ENCODE results near the gene ZDHHC8.

Gene ZDHHC8

GRCh38 chr22:20191803-20192202 is 60.2 kb downstream of the ZDHHC8 start:
- no peak overlapping the region for H4K91ac ChIP-seq (ENCODE audit: low read depth, low read length, poor library complexity)
- peaks cover 3% of the 10 kb centered on the region for H3K79me1 ChIP-seq (ENCODE audit: low read depth, low read length)
- H3K4me3 ChIP-seq (ENCODE audit: low read length in 2 of 2) = no peak overlapping the region
- H3K36me3 ChIP-seq (replicated peaks in 1 of 2; ENCODE audit: control insufficient read depth in 2 of 2, insufficient read depth in 2 of 2, low read length in 2 of 2) = no peaks in the 10 kb centered on the region
- no peak for DNase-seq (ENCODE audit: low spot score)
- H3K18ac ChIP-seq (ENCODE audit: low read length) = peak overlapping the region; percentile 78
- H2BK120ac ChIP-seq (ENCODE audit: low read depth, low read length) = no peak overlapping the region
- H3K9me3 ChIP-seq (replicated peaks in 1 of 2; ENCODE audit: control insufficient read depth in 2 of 2, insufficient read depth in 1 of 2, low read depth in 1 of 2, low read length in 2 of 2) = no peaks in the 10 kb centered on the region
- peak overlapping the region; percentile 72 for H3K9ac ChIP-seq (ENCODE audit: low read depth, low read length, poor library complexity)
- no peak overlapping the region for H2BK5ac ChIP-seq (ENCODE audit: low read length)
- H3K27me3 ChIP-seq (ENCODE audit: control insufficient read depth in 3 of 3, insufficient read depth in 3 of 3, low read depth in 1 of 3, low read length in 3 of 3) = peaks cover 0 to 53% (median 0%) of the 10 kb centered on the region in 3 experiments
- H3K27ac ChIP-seq (replicated peaks; ENCODE audit: low read length) = no peak overlapping the region
- H3K14ac ChIP-seq (ENCODE audit: low read length) = peak overlapping the region; percentile 47
- no peak overlapping the region for H2AFZ ChIP-seq (ENCODE audit: low read length)
- H3K4me2 ChIP-seq (ENCODE audit: insufficient read depth, low read length, poor library complexity, severe bottlenecking) = no peak overlapping the region
- H2AK5ac ChIP-seq (ENCODE audit: low read depth, low read length) = peak overlapping the region; percentile 82
- H3K4me1 ChIP-seq (ENCODE audit: control insufficient read depth in 2 of 2, insufficient read depth in 1 of 2, low read depth in 1 of 2, low read length in 2 of 2) = peaks cover 2 to 9% of the 10 kb centered on the region in 2 donors
- H3K23ac ChIP-seq (ENCODE audit: low read depth, low read length, poor library complexity) = peak overlapping the region; percentile 80
- no peak overlapping the region for H2BK12ac ChIP-seq (ENCODE audit: low read length)
- H3K4ac ChIP-seq (ENCODE audit: low read length) = no peak overlapping the region
- H2BK15ac ChIP-seq (ENCODE audit: low read length) = peak overlapping the region; percentile 28
- H4K8ac ChIP-seq (ENCODE audit: low read depth, low read length) = no peak overlapping the region
- WGBS, 2 donors (ENCODE audit: extremely low coverage in 2 of 2, insufficient read length in 2 of 2, insufficient replicate concordance in 1 of 2) = no CpG with 5 or more reads among the region's 8 CpGs

DNA sequence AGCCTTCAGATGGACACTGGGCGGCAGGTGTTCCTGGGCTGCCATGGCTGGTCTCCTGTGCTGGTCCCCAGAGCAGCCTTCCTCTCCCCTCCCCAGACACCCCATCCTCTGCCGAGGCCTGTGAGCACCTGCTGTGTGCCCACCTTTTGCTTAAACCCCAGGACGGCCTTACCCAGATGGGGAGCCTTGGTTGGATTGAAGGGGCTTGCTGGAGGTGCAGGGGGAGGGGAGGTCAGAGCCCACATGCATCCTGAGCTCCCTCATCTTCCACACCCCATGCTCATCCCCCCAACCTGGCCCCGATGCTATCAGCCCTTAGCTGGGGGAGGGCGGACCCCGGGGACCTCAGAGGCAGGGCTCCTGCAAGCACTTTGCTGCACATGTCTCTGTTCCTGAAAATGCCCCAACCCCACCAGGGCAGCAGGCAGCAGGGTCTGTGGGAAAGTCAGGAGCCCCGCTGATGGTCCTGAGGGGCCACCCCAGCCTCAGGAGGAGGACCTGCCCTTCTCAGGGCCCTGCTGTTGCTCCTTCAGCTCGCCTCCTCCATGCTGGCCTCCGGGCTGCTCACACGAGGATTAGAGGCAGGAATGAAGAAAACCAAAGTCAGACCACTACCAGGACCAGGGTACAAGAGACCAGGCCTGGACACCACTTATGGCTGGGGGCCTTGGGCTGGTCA is 60.8 kb downstream of the ZDHHC8 start:
- no peaks in the 10 kb centered on the region for H3K9me3 ChIP-seq (replicated peaks in 1 of 2; ENCODE audit: control insufficient read depth in 2 of 2, insufficient read depth in 1 of 2, low read depth in 1 of 2, low read length in 2 of 2)

DNA sequence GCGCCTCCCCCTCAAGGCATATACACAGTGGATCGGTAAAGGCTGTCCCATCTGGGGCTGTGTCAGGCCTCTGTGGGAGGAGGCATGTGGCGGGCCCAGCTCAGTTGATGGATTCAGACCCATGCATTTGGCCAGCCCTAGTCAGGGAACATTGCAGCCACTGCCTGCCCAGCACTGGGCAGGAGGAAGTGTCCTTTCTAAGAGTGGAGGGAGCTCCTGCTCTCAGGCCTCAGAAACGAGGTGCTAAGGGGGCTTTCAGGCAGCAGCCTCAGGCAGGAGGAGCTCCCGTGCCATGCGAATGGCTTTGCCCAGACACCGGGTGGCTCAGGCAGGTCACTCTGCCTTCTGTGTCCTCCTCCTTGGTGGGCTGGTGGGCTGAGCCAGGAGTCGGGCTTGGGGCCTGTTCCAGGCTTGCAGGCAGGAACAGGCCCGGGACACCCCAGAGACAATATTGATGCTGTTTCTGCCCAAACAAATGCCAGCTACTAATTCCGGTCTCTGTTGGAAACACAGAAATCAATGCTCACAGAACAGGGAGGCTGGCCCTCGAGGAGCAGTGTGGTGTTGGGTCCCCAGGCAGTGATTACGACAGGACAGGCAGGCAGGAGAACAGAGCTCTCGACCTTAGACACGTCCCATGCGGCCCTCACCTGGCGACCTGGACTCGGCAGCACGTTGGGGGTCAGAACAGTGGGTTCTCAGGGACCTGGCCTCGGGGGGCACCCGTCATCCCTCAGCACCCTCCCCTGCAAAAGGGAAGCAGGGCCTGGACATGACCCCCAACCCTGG is 61.6 kb downstream of the ZDHHC8 start:
- Histone ChIP-seq H3K27me3 (ENCODE audit: control insufficient read depth in 3 of 3, insufficient read depth in 3 of 3, low read depth in 1 of 3, low read length in 3 of 3) (peaks cover 0 to 63% (median 2%) of the 10 kb centered on the region in 3 experiments), H3K9ac (ENCODE audit: low read depth, low read length, poor library complexity) (no peak overlapping the region), H3K4me2 (ENCODE audit: insufficient read depth, low read length, poor library complexity, severe bottlenecking) (no peak overlapping the region), H3K4me3 (ENCODE audit: low read length in 2 of 2) (no peak overlapping the region), H2BK12ac (ENCODE audit: low read length) (no peak overlapping the region), H3K79me1 (ENCODE audit: low read depth, low read length) (no peaks in the 10 kb centered on the region), H4K91ac (ENCODE audit: low read depth, low read length, poor library complexity) (no peak overlapping the region), H2BK120ac (ENCODE audit: low read depth, low read length) (peak overlapping the region; percentile 56), H3K27ac (replicated peaks; ENCODE audit: low read length) (no peak overlapping the region), H3K18ac (ENCODE audit: low read length) (peak overlapping the region; percentile 62), H3K14ac (ENCODE audit: low read length) (peak overlapping the region; percentile 27), H2AFZ (ENCODE audit: low read length) (no peak overlapping the region), H3K9me3 (replicated peaks in 1 of 2; ENCODE audit: control insufficient read depth in 2 of 2, insufficient read depth in 1 of 2, low read depth in 1 of 2, low read length in 2 of 2) (no peaks in the 10 kb centered on the region), H3K23ac (ENCODE audit: low read depth, low read length, poor library complexity) (peak overlapping the region; percentile 71), H3K4me1 (ENCODE audit: control insufficient read depth in 2 of 2, insufficient read depth in 1 of 2, low read depth in 1 of 2, low read length in 2 of 2) (peaks cover 2 to 5% of the 10 kb centered on the region in 2 donors), H3K36me3 (replicated peaks in 1 of 2; ENCODE audit: control insufficient read depth in 2 of 2, insufficient read depth in 2 of 2, low read length in 2 of 2) (no peaks in the 10 kb centered on the region), H2AK5ac (ENCODE audit: low read depth, low read length) (peak overlapping the region; percentile 50), H2BK15ac (ENCODE audit: low read length) (peak overlapping the region; percentile 54), H2BK5ac (ENCODE audit: low read length) (no peak overlapping the region), H3K4ac (ENCODE audit: low read length) (peak overlapping the region; percentile 85), H4K8ac (ENCODE audit: low read depth, low read length) (peak overlapping the region; percentile 58)
- no peak for DNase-seq (ENCODE audit: low spot score)
- no CpG with 5 or more reads among the region's 20 CpGs for WGBS, 2 donors (ENCODE audit: extremely low coverage in 2 of 2, insufficient read length in 2 of 2, insufficient replicate concordance in 1 of 2)

More for the DNA sequence above, 60.8 kb downstream of the ZDHHC8 start:
- H3K4ac ChIP-seq (ENCODE audit: low read length) = no peak overlapping the region
- H3K23ac ChIP-seq (ENCODE audit: low read depth, low read length, poor library complexity) = no peak overlapping the region
- no peak overlapping the region for H2BK12ac ChIP-seq (ENCODE audit: low read length)
- H2BK15ac ChIP-seq (ENCODE audit: low read length) = no peak overlapping the region
- H3K4me1 ChIP-seq (ENCODE audit: control insufficient read depth in 2 of 2, insufficient read depth in 1 of 2, low read depth in 1 of 2, low read length in 2 of 2) = peaks cover 2 to 5% of the 10 kb centered on the region in 2 donors
- H2BK5ac ChIP-seq (ENCODE audit: low read length) = no peak overlapping the region
- H3K4me3 ChIP-seq (ENCODE audit: low read length in 2 of 2) = no peak overlapping the region
- H3K4me2 ChIP-seq (ENCODE audit: insufficient read depth, low read length, poor library complexity, severe bottlenecking) = no peak overlapping the region
- peaks cover 0 to 58% (median 0%) of the 10 kb centered on the region in 3 experiments for H3K27me3 ChIP-seq (ENCODE audit: control insufficient read depth in 3 of 3, insufficient read depth in 3 of 3, low read depth in 1 of 3, low read length in 3 of 3)
- H2AK5ac ChIP-seq (ENCODE audit: low read depth, low read length) = peak overlapping the region; percentile 20
- H4K91ac ChIP-seq (ENCODE audit: low read depth, low read length, poor library complexity) = no peak overlapping the region
- no peak overlapping the region for H2AFZ ChIP-seq (ENCODE audit: low read length)
- no peak overlapping the region for H4K8ac ChIP-seq (ENCODE audit: low read depth, low read length)
- H3K36me3 ChIP-seq (replicated peaks in 1 of 2; ENCODE audit: control insufficient read depth in 2 of 2, insufficient read depth in 2 of 2, low read length in 2 of 2) = no peaks in the 10 kb centered on the region
- no peak overlapping the region for H3K14ac ChIP-seq (ENCODE audit: low read length)
- H2BK120ac ChIP-seq (ENCODE audit: low read depth, low read length) = no peak overlapping the region
- WGBS, 2 donors (ENCODE audit: extremely low coverage in 2 of 2, insufficient read length in 2 of 2, insufficient replicate concordance in 1 of 2) = no CpG with 5 or more reads among the region's 10 CpGs
- peak overlapping the region; percentile 35 for H3K18ac ChIP-seq (ENCODE audit: low read length)
- no peaks in the 10 kb centered on the region for H3K79me1 ChIP-seq (ENCODE audit: low read depth, low read length)
- no peak overlapping the region for H3K27ac ChIP-seq (replicated peaks; ENCODE audit: low read length)
- no peak overlapping the region for H3K9ac ChIP-seq (ENCODE audit: low read depth, low read length, poor library complexity)
- no peak for DNase-seq (ENCODE audit: low spot score)
